Fibroblast of villous mesenchyme (primary cell): Measurements from ENCODE around the gene NOG. TPM values are rescaled to one million over a fixed set of nuclear protein-coding genes. Genes with fewer than 3 reads are reported as not detected.

Experiments
- DNase-seq: peaks from one replicate; pipeline ENCODE4 v3.0.0-alpha.2; 2010; ENCODE audit warnings: low read depth
- H3K4me3 ChIP-seq: 2 replicates; pipeline ENCODE4 v1.5.1; 2011; ENCODE audit warnings: low read depth, mild to moderate bottlenecking, low read length
- CTCF ChIP-seq: IDR thresholded peaks from 2 replicates; pipeline ENCODE4 v1.5.1; 2012; ENCODE audit warnings: low read depth, mild to moderate bottlenecking, low read length; ENCODE audit not compliant: insufficient read depth
- total RNA-seq: library from RNA; depleted of rRNA; stranded (reverse); fragments of >200 nt; gene quantifications from 2 replicates; pipeline ENCODE4 v1.2.3, GENCODE V29; 2012

The NOG gene
- total RNA-seq, 1 donor, result 2.6 TPM

GRCh38 chr17:56570199-56570598, 23.3 kb upstream of the NOG start:
- H3K4me3 ChIP-seq, result no peak overlapping the region
- no peak for DNase-seq

GRCh38 chr17:56571456-56571855, 22.0 kb upstream of the NOG start:
- no peak for DNase-seq
- H3K4me3 ChIP-seq, result no peak overlapping the region
- no peak for TF ChIP-seq CTCF

More at GRCh38 chr17:56570199-56570598, 23.3 kb upstream of the NOG start:
- TF ChIP-seq CTCF, result no peak

- no peak for TF ChIP-seq CTCF
- no peak for DNase-seq
- no peak overlapping the region for H3K4me3 ChIP-seq
Observed at GRCh38 chr17:56577190-56577842, 16.2 kb upstream of the NOG start.

- no peak for TF ChIP-seq CTCF
- DNase-seq, result no peak
- H3K4me3 ChIP-seq, result no peak overlapping the region
Observed at GRCh38 chr17:56577843-56578204, 15.7 kb upstream of the NOG start.

DNA sequence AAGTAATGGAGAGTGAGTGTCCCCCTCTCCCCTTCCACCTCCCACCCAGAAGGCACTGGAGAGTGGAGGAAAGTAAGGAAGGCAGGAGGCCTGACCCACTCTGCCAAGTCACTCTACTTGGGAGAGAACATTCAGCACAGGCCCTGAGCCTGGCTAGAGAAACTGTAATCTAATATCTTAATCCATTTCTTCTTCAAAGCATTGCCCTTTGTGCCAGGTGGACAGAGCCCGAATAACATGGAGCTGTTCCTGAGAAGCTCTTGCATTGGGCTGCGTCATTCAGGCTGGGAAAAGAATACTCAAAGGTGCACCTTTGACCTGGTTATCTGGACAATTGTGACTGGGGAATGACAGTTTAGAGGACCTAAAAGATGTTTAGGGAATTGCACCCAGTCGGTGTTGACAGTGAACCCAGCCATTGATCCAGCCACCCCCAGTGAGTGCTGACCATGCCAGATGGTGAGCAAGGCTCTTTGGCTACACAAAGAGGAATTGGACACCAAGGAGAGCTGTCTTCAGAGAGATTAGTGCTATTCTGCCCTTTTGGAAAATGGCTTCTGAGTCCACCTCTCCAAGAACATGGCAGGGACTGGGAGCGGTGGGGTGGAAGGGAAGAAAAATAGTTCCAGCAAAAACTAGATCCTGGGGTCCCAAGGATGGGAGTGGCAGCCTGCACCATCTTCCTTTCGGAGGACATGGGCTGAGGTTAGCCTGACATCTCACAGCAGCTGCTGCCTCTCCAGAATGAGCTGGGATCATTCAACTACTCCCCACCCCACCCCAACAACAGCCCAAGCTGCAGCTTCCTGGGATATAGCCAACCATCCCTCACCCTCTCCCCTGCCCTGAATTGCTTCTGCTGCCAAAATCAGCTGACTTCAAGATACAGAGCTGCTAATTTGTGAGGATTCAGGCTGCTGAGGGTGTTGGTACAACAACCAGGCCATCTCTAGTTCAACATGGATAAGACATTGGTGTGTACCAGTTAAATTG, 11.6 kb upstream of the NOG start:
- TF ChIP-seq CTCF, result no peak
- no peak overlapping the region for H3K4me3 ChIP-seq
- DNase-seq, result no peak

GRCh38 chr17:56583772-56584171, 9.7 kb upstream of the NOG start:
- no peak for DNase-seq
- no peak overlapping the region for H3K4me3 ChIP-seq
- TF ChIP-seq CTCF, result no peak
